ENCODE measurements around the gene E4F1. TPM values are rescaled to one million over a fixed set of nuclear protein-coding genes. Genes with fewer than 3 reads are reported as not detected.

E4F1 gene
- total and polyA plus RNA-seq, 2 donors (not counting 3 experiments of a cell fraction or from before 2014, with no cell fraction given) = 28.6 to 32.7 TPM

- no peak overlapping the region for H3K4me3 ChIP-seq (replicated peaks in 1 of 3; ENCODE audit: insufficient read depth in 1 of 3, low read depth in 1 of 3, low read length in 3 of 3)
- H3K27ac ChIP-seq (ENCODE audit: insufficient read depth, low read depth, low read length) = no peak overlapping the region
- peaks cover 20% of the 10 kb centered on the region for H3K79me2 ChIP-seq (ENCODE audit: control insufficient read depth, insufficient read depth, low read length)
- peaks cover 8% of the 10 kb centered on the region for H3K4me1 ChIP-seq (ENCODE audit: control insufficient read depth, extremely low read depth, insufficient read depth, low read length)
- no peak for DNase-seq (ENCODE audit: low read depth, low spot score)
- FAIRE-seq = no peak
- no peak overlapping the region for H3K9ac ChIP-seq (replicated peaks; ENCODE audit: extremely low read depth, insufficient read depth, low read length)
- H3K9me3 ChIP-seq (replicated peaks; ENCODE audit: control insufficient read depth, insufficient read depth, low read length) = no peaks in the 10 kb centered on the region
- dilution Hi-C loops (cut with MboI; ENCODE audit: extremely low pct_ligation_motif_present, low sequenced_read_pairs) (no loop called here), intact Hi-C loops (cut with micrococcal nuclease) (no loop called here)
- POLR2A ChIA-PET = no interaction called here
- H3K27me3 ChIP-seq (ENCODE audit: control insufficient read depth in 2 of 2, insufficient read depth in 2 of 2, low read length in 2 of 2) = no peaks in the 10 kb centered on the region
- no TSS peak for BruUV-seq (replicated peaks)
- peaks cover 0 to 2% of the 10 kb centered on the region in 2 experiments for H3K36me3 ChIP-seq (ENCODE audit: control insufficient read depth in 2 of 2, extremely low read depth in 1 of 2, insufficient read depth in 2 of 2, low read length in 2 of 2)
- TF ChIP-seq JUN (IDR thresholded peaks at IDR 0.05; ENCODE audit: borderline replicate concordance, insufficient read depth, insufficient read length, low read depth) = no peak
- no peak for TF ChIP-seq GATA2 (IDR thresholded peaks at IDR 0.05; ENCODE audit: insufficient read depth, insufficient read length, low read depth, low read length)
- no peak for TF ChIP-seq EZH2 (IDR thresholded peaks at IDR 0.05; ENCODE audit: borderline replicate concordance, low read depth, low read length, severe bottlenecking)
- no peak for TF ChIP-seq POLR2AphosphoS5 (IDR thresholded peaks at IDR 0.05; ENCODE audit: insufficient read depth, low read depth, low read length)
- TF ChIP-seq, protein P1, sequence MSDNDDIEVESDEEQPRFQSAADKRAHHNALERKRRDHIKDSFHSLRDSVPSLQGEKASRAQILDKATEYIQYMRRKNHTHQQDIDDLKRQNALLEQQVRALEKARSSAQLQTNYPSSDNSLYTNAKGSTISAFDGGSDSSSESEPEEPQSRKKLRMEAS (IDR thresholded peaks at IDR 0.05; ENCODE audit: insufficient read depth, insufficient read length) = no peak
- TF ChIP-seq POLR2A (IDR thresholded peaks at IDR 0.05; ENCODE audit: low read depth, low read length) = no peak
- TF ChIP-seq MYC (IDR thresholded peaks at IDR 0.05; ENCODE audit: low read depth, low read length) = no peak
- no peak for TF ChIP-seq FOS (IDR thresholded peaks at IDR 0.05; ENCODE audit: borderline replicate concordance, insufficient read depth, low read length)
- TF ChIP-seq CTCF (IDR thresholded peaks at IDR 0.05; ENCODE audit: extremely low read depth in 1 of 2, insufficient read depth in 1 of 2, low read depth in 1 of 2, low read length in 2 of 2) = no peak
- H4K20me1 ChIP-seq (replicated peaks; ENCODE audit: control insufficient read depth, extremely low read depth, insufficient read depth, low read length) = no peaks in the 10 kb centered on the region
- CTCF ChIA-PET = interaction anchor here (1.0 to 1.2 kb wide), 2 partner anchors 9 to 19 kb away, joined by 3 to 4 read pairs; partner anchors contain the start of gene ECI1
- H3K4me2 ChIP-seq (ENCODE audit: insufficient read depth, low read length) = no peak overlapping the region
- H2AFZ ChIP-seq (ENCODE audit: low read depth, low read length) = no peak overlapping the region
- no peaks in the 10 kb centered on the region for H3K9me1 ChIP-seq (replicated peaks; ENCODE audit: control insufficient read depth, extremely low read depth, insufficient read depth, low read length)
Observed at GRCh38 chr16:2270588-2271470, 47.4 kb downstream of the E4F1 start.

All from endothelial cell of umbilical vein (primary cell).